NT2/D1 (cell line): ENCODE measurements around the gene TRIM46.
A peak's percentile ranks its signal among the peaks of the same experiment; 100 is the strongest.

Experiments used
- DNase-seq: peaks from one replicate; pipeline ENCODE4 v3.0.0-alpha.2; 2011; ENCODE audit warnings: low read depth, low spot score
- H3K27me3 ChIP-seq: 2 replicates; pipeline ENCODE4 v1.6.0; 2011; ENCODE audit warnings: mild to moderate bottlenecking; ENCODE audit not compliant: insufficient read length, insufficient read depth
- H3K36me3 ChIP-seq: 2 replicates; pipeline ENCODE4 v1.6.1; 2011; ENCODE audit warnings: mild to moderate bottlenecking, low read length, mixed read lengths; ENCODE audit not compliant: insufficient read depth, insufficient read length
- H3K4me1 ChIP-seq: 2 replicates; pipeline ENCODE4 v1.5.1; 2011; ENCODE audit not compliant: insufficient read depth, insufficient read length
- H3K4me3 ChIP-seq: 2 replicates; pipeline ENCODE4 v1.5.1; 2011; ENCODE audit warnings: low read depth; ENCODE audit not compliant: insufficient read length
- H3K9ac ChIP-seq: 2 replicates; pipeline ENCODE4 v1.6.0; 2011; ENCODE audit warnings: low read depth; ENCODE audit not compliant: insufficient read length
- H3K9me3 ChIP-seq: 2 replicates; pipeline ENCODE4 v1.5.1; 2011; ENCODE audit warnings: mild to moderate bottlenecking, low read length; ENCODE audit not compliant: insufficient read depth
- SUZ12 ChIP-seq: IDR thresholded peaks from 2 replicates; pipeline ENCODE4 v1.6.1; 2011; ENCODE audit not compliant: insufficient read length, insufficient read depth; ENCODE audit errors: extremely low read depth
- YY1 ChIP-seq: IDR thresholded peaks from 2 replicates; pipeline ENCODE4 v1.6.1; 2011; ENCODE audit not compliant: insufficient read length, insufficient read depth
- ZNF274 ChIP-seq: IDR thresholded peaks from 2 replicates; pipeline ENCODE4 v1.6.1; 2011; ENCODE audit warnings: mild to moderate bottlenecking, low read depth, low read length

The TRIM46 gene

GRCh38 chr1:155196103-155196892 is 22.6 kb downstream of the TRIM46 start:
- Histone ChIP-seq H3K27me3 (no peaks in the 10 kb centered on the region), H3K36me3 (peaks cover 57% of the 10 kb centered on the region), H3K4me3 (peak overlapping the region; percentile 91), H3K9ac (peak overlapping the region; percentile 96), H3K9me3 (no peaks in the 10 kb centered on the region), H3K4me1 (peaks cover 29% of the 10 kb centered on the region)
- TF ChIP-seq ZNF274 (no peak), YY1 (no peak), SUZ12 (no peak)
- peak; percentile 100 for DNase-seq

- TF ChIP-seq YY1 = no peak
- TF ChIP-seq ZNF274 = no peak
- TF ChIP-seq SUZ12 = no peak
- peaks cover 28% of the 10 kb centered on the region for H3K4me1 ChIP-seq
- H3K9me3 ChIP-seq = no peaks in the 10 kb centered on the region
- H3K4me3 ChIP-seq = peak overlapping the region; percentile 91
- DNase-seq = no peak
- H3K27me3 ChIP-seq = no peaks in the 10 kb centered on the region
- peak overlapping the region; percentile 96 for H3K9ac ChIP-seq
- H3K36me3 ChIP-seq = peaks cover 65% of the 10 kb centered on the region
These were observed 23.4 kb downstream of the TRIM46 start for GRCh38 chr1:155196893-155197638.

- H3K36me3 ChIP-seq = peaks cover 75% of the 10 kb centered on the region
- TF ChIP-seq YY1 (no peak), SUZ12 (no peak), ZNF274 (no peak)
- no peaks in the 10 kb centered on the region for H3K9me3 ChIP-seq
- peak overlapping the region; percentile 96 for H3K9ac ChIP-seq
- no peaks in the 10 kb centered on the region for H3K27me3 ChIP-seq
- H3K4me1 ChIP-seq = peaks cover 22% of the 10 kb centered on the region
- DNase-seq = no peak
- no peak overlapping the region for H3K4me3 ChIP-seq
These were observed 24.4 kb downstream of the TRIM46 start for GRCh38 chr1:155197901-155198546.

GRCh38 chr1:155198547-155198906 is 24.9 kb downstream of the TRIM46 start:
- peak overlapping the region; percentile 4 for H3K9ac ChIP-seq
- H3K27me3 ChIP-seq = no peaks in the 10 kb centered on the region
- no peak for DNase-seq
- H3K4me3 ChIP-seq = no peak overlapping the region
- no peaks in the 10 kb centered on the region for H3K9me3 ChIP-seq
- no peak for TF ChIP-seq ZNF274
- TF ChIP-seq YY1 = no peak
- no peak for TF ChIP-seq SUZ12
- H3K4me1 ChIP-seq = peaks cover 22% of the 10 kb centered on the region
- H3K36me3 ChIP-seq = peaks cover 80% of the 10 kb centered on the region

- no peak for DNase-seq
- Histone ChIP-seq H3K4me1 (peaks cover 22% of the 10 kb centered on the region), H3K9me3 (no peaks in the 10 kb centered on the region), H3K27me3 (no peaks in the 10 kb centered on the region), H3K9ac (no peak overlapping the region), H3K4me3 (no peak overlapping the region), H3K36me3 (peaks cover 92% of the 10 kb centered on the region)
- TF ChIP-seq SUZ12 = no peak
- no peak for TF ChIP-seq YY1
- no peak for TF ChIP-seq ZNF274
These were observed 26.1 kb downstream of the TRIM46 start for GRCh38 chr1:155199792-155200191.

- H3K27me3 ChIP-seq = no peaks in the 10 kb centered on the region
- DNase-seq = no peak
- peaks cover 92% of the 10 kb centered on the region for H3K36me3 ChIP-seq
These were observed 27.3 kb downstream of the TRIM46 start for GRCh38 chr1:155200920-155201319.

GRCh38 chr1:155202198-155202597 is 28.5 kb downstream of the TRIM46 start:
- peaks cover 83% of the 10 kb centered on the region for H3K36me3 ChIP-seq
- no peak overlapping the region for H3K4me3 ChIP-seq
- H3K27me3 ChIP-seq = no peaks in the 10 kb centered on the region
- no peak for DNase-seq
- no peak overlapping the region for H3K9ac ChIP-seq
- TF ChIP-seq YY1 (no peak), SUZ12 (no peak), ZNF274 (no peak)
- H3K9me3 ChIP-seq = no peaks in the 10 kb centered on the region
- H3K4me1 ChIP-seq = peaks cover 17% of the 10 kb centered on the region

More at GRCh38 chr1:155200920-155201319, 27.3 kb downstream of the TRIM46 start:
- Histone ChIP-seq H3K4me1 (peaks cover 24% of the 10 kb centered on the region), H3K9me3 (no peaks in the 10 kb centered on the region), H3K9ac (no peak overlapping the region), H3K4me3 (no peak overlapping the region)
- TF ChIP-seq SUZ12 (no peak), YY1 (no peak), ZNF274 (no peak)
